HG03103 (cell line): ENCODE measurements around the gene DIAPH1.
A peak's percentile ranks its signal among the peaks of the same experiment; 100 is the strongest.

Experiments used
- ATAC-seq: cut with Tn5 transposase; IDR thresholded peaks from one replicate; pipeline ENCODE4 v1.9.1; 2021; ENCODE audit warnings: low read depth; ENCODE audit not compliant: unreplicated experiment

The DIAPH1 gene

GRCh38 chr5:141508440-141508797 lies 110.4 kb downstream of the DIAPH1 start:
- no peak for ATAC-seq

- peak; percentile 32 for ATAC-seq
Observed at GRCh38 chr5:141507387-141508091, 111.3 kb downstream of the DIAPH1 start.

- no peak for ATAC-seq
Observed at GRCh38 chr5:141506381-141507155, 112.2 kb downstream of the DIAPH1 start.

GRCh38 chr5:141504216-141504615 lies 114.6 kb downstream of the DIAPH1 start:
- no peak for ATAC-seq

GRCh38 chr5:141503681-141504080 lies 115.1 kb downstream of the DIAPH1 start:
- ATAC-seq = no peak

- no peak for ATAC-seq
Observed at GRCh38 chr5:141501761-141502160, 117.0 kb downstream of the DIAPH1 start.

GRCh38 chr5:141496038-141496437 lies 122.8 kb downstream of the DIAPH1 start:
- no peak for ATAC-seq

- no peak for ATAC-seq
Observed at GRCh38 chr5:141495453-141495811, 123.4 kb downstream of the DIAPH1 start.

- no peak for ATAC-seq
Observed at GRCh38 chr5:141494761-141495452, 123.9 kb downstream of the DIAPH1 start.

GRCh38 chr5:141493500-141494422 lies 125.0 kb downstream of the DIAPH1 start:
- no peak for ATAC-seq

- no peak for ATAC-seq
Observed at GRCh38 chr5:141492168-141492885, 126.5 kb downstream of the DIAPH1 start.

GRCh38 chr5:141491323-141492167 lies 127.3 kb downstream of the DIAPH1 start:
- no peak for ATAC-seq

GRCh38 chr5:141490771-141491170 lies 128.0 kb downstream of the DIAPH1 start:
- ATAC-seq = no peak

GRCh38 chr5:141490271-141490670 lies 128.5 kb downstream of the DIAPH1 start:
- no peak for ATAC-seq

GRCh38 chr5:141489841-141490240 lies 129.0 kb downstream of the DIAPH1 start:
- no peak for ATAC-seq

GRCh38 chr5:141488591-141489561 lies 129.9 kb downstream of the DIAPH1 start, which contains the start of gene PCDHGC5:
Gene PCDHGC5 (plus strand): TSS chr5:141489081. CDS start chr5:141489241, 160 bp downstream.
- ATAC-seq = no peak

GRCh38 chr5:141487131-141487530 lies 131.7 kb downstream of the DIAPH1 start:
- no peak for ATAC-seq

- no peak for ATAC-seq
Observed at GRCh38 chr5:141486091-141486490, 132.7 kb downstream of the DIAPH1 start.
